Muscle layer of colon (tissue), 2 donors: Measurements from ENCODE around the gene AFF3.

ENCODE experiments used
- H3K27ac ChIP-seq: one replicate; pipeline ENCODE4 v1.7.0; 2013; ENCODE audit warnings: low read depth, mild to moderate bottlenecking, low read length, moderate library complexity
- H3K27me3 ChIP-seq, 2 donors: one replicate each; pipeline ENCODE4 v1.7.0; 2013; ENCODE audit warnings: low read length in 2 of 2, mild to moderate bottlenecking in 2 of 2; ENCODE audit not compliant: insufficient read depth in 2 of 2, control insufficient read depth in 1 of 2
- H3K36me3 ChIP-seq: one replicate; pipeline ENCODE4 v1.7.0; 2013; ENCODE audit warnings: mild to moderate bottlenecking, low read length; ENCODE audit not compliant: insufficient read depth
- H3K4me1 ChIP-seq: one replicate; pipeline ENCODE4 v1.7.0; 2013; ENCODE audit warnings: mild to moderate bottlenecking, low read length; ENCODE audit not compliant: insufficient read depth
- H3K4me3 ChIP-seq, 2 donors: one replicate each; pipeline ENCODE4 v1.7.0; 2013; ENCODE audit warnings: low read length in 2 of 2, low read depth in 1 of 2, mild to moderate bottlenecking in 1 of 2, moderate library complexity in 1 of 2
- H3K9ac ChIP-seq: one replicate; pipeline ENCODE4 v1.7.0; 2013; ENCODE audit warnings: low read length
- H3K9me3 ChIP-seq: one replicate; pipeline ENCODE4 v1.7.0; 2013; ENCODE audit warnings: mild to moderate bottlenecking, low read length
- donor health status: abdominal sarcoma.
- donor health status: Adenocarcinoma of cecum.

Gene AFF3

DNA sequence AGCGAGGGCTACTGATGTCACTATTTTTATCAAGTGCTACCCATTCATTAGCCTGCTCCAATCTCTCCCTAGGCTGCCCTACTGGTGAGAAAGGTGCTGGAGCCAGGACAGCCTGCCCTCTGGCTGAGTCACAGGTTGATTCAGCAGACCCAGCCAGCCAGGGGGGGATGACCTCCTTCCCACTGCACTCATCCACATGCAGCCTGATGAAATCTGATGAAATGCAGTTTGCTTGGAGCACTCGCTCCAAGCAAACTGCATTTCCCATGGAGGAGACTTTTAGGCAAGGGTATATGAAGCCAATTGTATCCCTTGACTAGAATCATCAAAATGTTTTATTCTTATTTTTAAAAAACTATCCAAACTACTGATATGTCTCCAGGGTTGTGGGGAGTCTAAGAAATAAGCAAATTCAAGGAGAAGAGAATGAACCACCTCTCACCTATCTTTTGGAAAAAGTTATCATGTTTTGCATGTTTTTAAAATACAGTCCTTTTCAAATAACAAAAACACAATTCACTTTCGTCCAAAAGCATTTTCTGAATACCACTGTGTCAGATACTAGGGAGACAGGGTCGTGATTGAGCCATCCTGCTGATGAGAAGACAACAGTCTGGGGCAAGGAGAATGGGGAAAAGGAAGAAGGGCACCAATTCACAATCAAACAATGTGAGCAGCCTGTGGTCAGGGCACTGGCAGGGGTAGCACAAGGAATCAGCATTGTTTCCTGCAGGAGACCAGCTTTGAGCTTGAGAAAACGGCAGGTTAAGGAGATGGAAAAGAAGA is 128.3 kb downstream of the AFF3 start:
- Histone ChIP-seq H3K4me1 (peaks cover 35% of the 10 kb centered on the region), H3K27ac (no peak overlapping the region), H3K36me3 (no peaks in the 10 kb centered on the region), H3K4me3 (no peak overlapping the region), H3K9ac (no peak overlapping the region), H3K9me3 (no peaks in the 10 kb centered on the region), H3K27me3 (no peaks in the 10 kb centered on the region)

DNA sequence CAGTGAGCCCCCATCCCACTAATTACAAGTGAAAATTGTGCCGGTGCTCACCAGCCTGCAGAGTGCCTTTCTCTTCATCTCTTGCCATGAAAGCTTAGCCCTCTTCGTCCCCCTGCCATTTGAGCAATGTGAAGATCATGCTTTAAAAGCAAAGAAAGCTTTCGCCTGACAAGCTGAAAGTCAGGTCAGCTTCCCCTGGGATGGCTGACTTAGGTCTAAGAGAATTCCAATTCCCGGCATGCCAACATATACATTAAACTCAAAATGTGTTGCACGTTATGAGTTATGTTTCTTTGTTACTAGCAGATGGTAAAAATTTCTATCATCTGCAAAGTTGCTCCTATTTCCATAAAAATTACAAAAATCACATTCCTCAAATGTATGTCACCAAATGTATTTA is 129.8 kb downstream of the AFF3 start:
- Histone ChIP-seq H3K4me3 (no peak overlapping the region), H3K27ac (no peak overlapping the region), H3K27me3 (no peaks in the 10 kb centered on the region), H3K9me3 (no peaks in the 10 kb centered on the region), H3K36me3 (no peaks in the 10 kb centered on the region), H3K9ac (no peak overlapping the region), H3K4me1 (peaks cover 23% of the 10 kb centered on the region)

GRCh38 chr2:100011272-100011731 is 131.1 kb downstream of the AFF3 start:
- no peak overlapping the region for H3K4me3 ChIP-seq
- H3K36me3 ChIP-seq: peaks cover 10% of the 10 kb centered on the region
- H3K27ac ChIP-seq: no peak overlapping the region
- H3K4me1 ChIP-seq: peaks cover 23% of the 10 kb centered on the region
- no peak overlapping the region for H3K9ac ChIP-seq
- no peaks in the 10 kb centered on the region for H3K27me3 ChIP-seq
- H3K9me3 ChIP-seq: no peaks in the 10 kb centered on the region

- Histone ChIP-seq H3K4me1 (peaks cover 23% of the 10 kb centered on the region), H3K27me3 (no peaks in the 10 kb centered on the region), H3K9ac (no peak overlapping the region), H3K4me3 (no peak overlapping the region), H3K27ac (no peak overlapping the region), H3K9me3 (no peaks in the 10 kb centered on the region), H3K36me3 (peaks cover 10% of the 10 kb centered on the region)
Measured at GRCh38 chr2:100010606-100011005, 131.8 kb downstream of the AFF3 start.

- peaks cover 10% of the 10 kb centered on the region for H3K36me3 ChIP-seq
- peaks cover 23% of the 10 kb centered on the region for H3K4me1 ChIP-seq
Measured at GRCh38 chr2:100009743-100010142, 132.6 kb downstream of the AFF3 start.

DNA sequence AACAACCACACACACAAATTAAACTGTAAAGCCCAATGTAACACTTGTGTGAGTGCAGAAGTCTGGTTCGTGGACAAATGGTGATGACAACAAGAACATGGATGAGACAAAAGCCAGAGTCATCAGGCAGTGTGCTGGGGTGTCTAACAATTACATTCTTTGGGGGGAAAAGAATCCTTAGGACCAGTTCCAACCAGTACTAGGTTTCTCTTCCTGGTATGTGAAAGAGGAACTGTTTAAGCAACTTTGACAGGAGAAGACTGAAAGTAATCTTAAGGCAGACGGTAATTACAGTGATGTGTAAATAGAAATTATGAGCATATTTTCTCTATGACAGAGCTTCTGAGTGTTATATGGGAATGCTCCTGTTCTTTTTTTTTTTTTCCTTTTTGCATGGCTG is 133.4 kb downstream of the AFF3 start:
- Histone ChIP-seq H3K36me3 (peaks cover 10% of the 10 kb centered on the region), H3K9ac (no peak overlapping the region), H3K9me3 (no peaks in the 10 kb centered on the region), H3K27ac (no peak overlapping the region), H3K27me3 (no peaks in the 10 kb centered on the region), H3K4me1 (peaks cover 23% of the 10 kb centered on the region), H3K4me3 (no peak overlapping the region)

More at GRCh38 chr2:100009743-100010142, 132.6 kb downstream of the AFF3 start:
- no peak overlapping the region for H3K27ac ChIP-seq
- no peaks in the 10 kb centered on the region for H3K9me3 ChIP-seq
- H3K4me3 ChIP-seq: no peak overlapping the region
- H3K27me3 ChIP-seq: no peaks in the 10 kb centered on the region
- no peak overlapping the region for H3K9ac ChIP-seq

- peaks cover 14% of the 10 kb centered on the region for H3K36me3 ChIP-seq
- H3K4me3 ChIP-seq: no peak overlapping the region
- H3K9ac ChIP-seq: no peak overlapping the region
- no peaks in the 10 kb centered on the region for H3K27me3 ChIP-seq
- peaks cover 20% of the 10 kb centered on the region for H3K4me1 ChIP-seq
- no peaks in the 10 kb centered on the region for H3K9me3 ChIP-seq
- H3K27ac ChIP-seq: no peak overlapping the region
Measured at GRCh38 chr2:100006516-100006915, 135.9 kb downstream of the AFF3 start.

DNA sequence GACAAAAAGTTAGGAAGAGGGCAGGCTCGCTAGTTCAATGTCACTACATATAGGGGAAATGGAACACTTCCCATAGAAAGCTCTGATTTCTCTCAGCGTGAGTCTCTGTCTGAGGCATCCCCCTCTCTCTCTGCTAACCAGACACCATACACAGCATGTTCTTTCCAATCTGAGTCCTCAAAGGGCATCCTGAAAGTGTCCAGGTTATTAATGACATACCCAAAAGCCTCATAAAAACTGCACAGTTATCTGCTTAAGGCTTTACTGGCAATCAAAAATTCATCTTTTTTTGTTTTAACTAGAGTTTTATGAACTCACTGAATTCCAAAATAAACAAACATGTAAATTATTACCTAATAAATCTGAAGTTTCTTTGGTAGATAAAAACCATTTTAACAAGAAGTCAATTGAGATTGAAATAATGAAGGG is 137.4 kb downstream of the AFF3 start:
- Histone ChIP-seq H3K4me3 (no peak overlapping the region), H3K9ac (no peak overlapping the region), H3K9me3 (no peaks in the 10 kb centered on the region)

GRCh38 chr2:100004348-100004884 is 138.0 kb downstream of the AFF3 start:
- Histone ChIP-seq H3K27me3 (no peaks in the 10 kb centered on the region), H3K4me3 (no peak overlapping the region), H3K9me3 (no peaks in the 10 kb centered on the region), H3K9ac (no peak overlapping the region), H3K27ac (no peak overlapping the region), H3K36me3 (peaks cover 14% of the 10 kb centered on the region), H3K4me1 (peaks cover 2% of the 10 kb centered on the region)

More for the DNA sequence above, 137.4 kb downstream of the AFF3 start:
- H3K4me1 ChIP-seq: peaks cover 8% of the 10 kb centered on the region
- H3K27me3 ChIP-seq: no peaks in the 10 kb centered on the region
- peaks cover 14% of the 10 kb centered on the region for H3K36me3 ChIP-seq
- H3K27ac ChIP-seq: no peak overlapping the region

DNA sequence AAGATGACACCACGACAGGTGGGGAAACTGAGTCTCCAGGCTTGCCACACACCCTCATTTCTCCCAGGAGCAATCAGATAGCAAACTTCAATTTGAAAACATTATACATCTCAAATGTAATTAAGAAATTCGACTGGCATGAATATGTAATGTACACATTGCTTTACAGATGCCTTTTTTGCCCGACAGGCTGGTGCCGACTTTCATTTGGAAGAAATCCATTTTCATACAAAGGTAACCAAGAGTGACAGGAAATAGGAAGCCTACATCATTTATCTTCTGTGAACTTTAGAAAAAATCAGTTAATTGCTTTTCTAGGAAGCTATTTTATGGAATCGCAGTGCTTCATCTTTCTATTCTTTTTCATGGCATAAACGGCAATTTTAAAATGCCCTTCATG is 140.3 kb downstream of the AFF3 start:
- Histone ChIP-seq H3K27ac (no peak overlapping the region), H3K9ac (no peak overlapping the region), H3K36me3 (peaks cover 10% of the 10 kb centered on the region), H3K27me3 (no peaks in the 10 kb centered on the region), H3K4me3 (no peak overlapping the region), H3K4me1 (no peaks in the 10 kb centered on the region), H3K9me3 (no peaks in the 10 kb centered on the region)

DNA sequence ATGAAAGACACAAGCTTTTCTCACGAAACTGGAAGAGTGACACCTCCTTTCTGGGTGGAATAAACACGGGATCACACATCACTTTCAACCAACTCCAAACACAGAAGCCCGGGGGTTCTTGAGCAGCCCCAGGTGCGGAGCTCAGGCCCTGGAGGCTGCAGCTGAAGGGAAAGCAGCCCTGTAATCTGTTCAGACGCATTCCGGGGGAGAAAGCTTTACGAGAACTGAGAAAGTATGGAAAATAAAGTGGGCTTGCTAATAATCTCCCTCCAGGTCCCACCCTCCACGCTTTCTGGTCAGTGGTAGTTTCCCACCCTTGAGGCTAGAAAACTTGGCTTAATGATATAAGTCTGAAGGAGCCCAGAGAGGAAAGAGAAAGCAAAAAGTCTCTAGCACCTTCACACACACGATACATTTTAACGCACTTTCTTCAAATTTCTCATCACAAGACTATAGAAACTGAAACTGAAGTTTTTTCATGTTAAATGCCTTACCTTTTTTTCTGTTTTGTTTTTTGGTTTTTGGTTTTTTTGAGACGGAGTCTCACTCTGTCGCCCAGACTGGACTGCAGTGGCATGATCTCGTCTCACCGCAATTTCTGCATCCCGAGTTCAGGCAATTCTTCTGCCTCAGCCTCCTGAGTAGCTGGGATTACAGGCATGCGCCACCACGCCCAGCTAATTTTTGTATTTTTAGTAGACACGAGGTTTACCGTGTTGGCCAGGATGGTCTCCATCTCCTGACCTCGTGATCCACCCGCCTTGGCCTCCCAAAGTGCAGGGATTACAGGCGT is 141.3 kb downstream of the AFF3 start:
- Histone ChIP-seq H3K4me3 (no peak overlapping the region), H3K27me3 (no peaks in the 10 kb centered on the region), H3K9me3 (no peaks in the 10 kb centered on the region), H3K4me1 (no peaks in the 10 kb centered on the region), H3K27ac (no peak overlapping the region), H3K9ac (no peak overlapping the region), H3K36me3 (peaks cover 4% of the 10 kb centered on the region)
